HK-2 (cell line): ENCODE results near the gene KANSL1.
A peak's percentile ranks its signal among the peaks of the same experiment; 100 is the strongest.

Experiments
- DNase-seq: peaks from one replicate; pipeline ENCODE4 v3.0.0-alpha.2; 2018; ENCODE audit not compliant: unreplicated experiment

Gene KANSL1

DNA sequence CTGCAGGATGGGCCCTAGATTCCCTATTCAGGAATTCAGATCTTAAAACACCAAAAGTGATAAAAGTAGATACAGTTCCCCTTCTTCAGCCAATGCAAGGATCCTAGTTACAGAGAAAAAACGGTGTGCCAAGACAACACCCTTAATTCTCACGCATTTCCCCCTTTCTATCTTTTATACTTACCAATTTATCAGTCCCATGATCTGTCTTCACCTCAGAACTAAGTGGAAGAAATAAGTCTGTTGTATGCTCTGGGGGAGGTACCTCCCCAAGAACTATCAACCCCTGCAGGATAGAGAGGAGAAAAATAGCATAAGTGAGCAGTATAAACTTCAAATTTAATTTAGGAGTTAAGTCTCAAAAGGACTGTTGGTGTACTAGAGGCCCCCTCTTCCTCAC is 111.0 kb downstream of the KANSL1 start:
- no peak for DNase-seq

GRCh38 chr17:46081018-46081320 is 112.3 kb downstream of the KANSL1 start:
- no peak for DNase-seq

DNA sequence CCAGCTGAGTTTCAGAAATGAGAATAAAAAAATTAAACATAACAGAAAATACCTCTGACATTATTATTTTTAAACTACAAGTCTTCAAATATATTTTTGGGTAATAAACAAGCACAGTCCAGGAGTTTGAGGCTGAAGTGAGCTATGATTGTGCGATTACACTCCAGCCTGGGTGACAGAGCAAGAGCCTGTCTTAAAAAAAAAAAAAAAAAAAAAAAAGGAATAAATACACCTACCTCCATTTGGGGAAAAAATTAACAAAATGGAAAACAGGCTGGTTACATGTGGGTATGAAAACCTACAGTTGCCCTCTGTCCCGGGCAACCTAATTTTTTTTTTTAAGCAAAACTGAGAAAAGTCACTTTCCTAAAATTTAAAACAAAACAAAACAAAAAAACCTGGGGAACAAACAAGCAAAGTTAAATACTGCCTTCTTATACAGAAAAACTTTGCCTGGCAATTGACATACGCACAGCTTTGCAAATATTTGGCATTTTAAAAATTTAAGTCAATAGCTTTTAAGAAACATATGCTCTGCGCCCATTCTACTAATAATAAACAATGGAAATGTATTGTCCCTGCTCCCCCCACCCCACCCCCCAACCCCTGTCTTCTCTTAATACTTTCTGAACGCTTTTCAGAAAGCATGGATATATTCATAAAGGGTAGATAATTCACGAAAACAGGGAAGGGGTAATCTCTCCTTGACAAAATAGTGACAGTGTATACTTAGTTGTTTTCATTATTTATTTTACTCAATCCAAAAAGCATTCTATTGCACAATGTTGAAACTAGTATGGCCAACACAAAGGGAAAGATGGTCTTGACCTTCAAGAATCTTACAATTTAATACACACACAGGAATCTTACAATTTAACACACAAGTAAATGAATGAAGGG is 112.9 kb downstream of the KANSL1 start:
- no peak for DNase-seq

GRCh38 chr17:46078675-46079074 is 114.6 kb downstream of the KANSL1 start:
- DNase-seq, result no peak

- DNase-seq, result no peak
These were observed 118.7 kb downstream of the KANSL1 start for GRCh38 chr17:46074540-46074939.

- no peak for DNase-seq
These were observed 120.2 kb downstream of the KANSL1 start for GRCh38 chr17:46072998-46073397.

GRCh38 chr17:46071796-46072195 is 121.4 kb downstream of the KANSL1 start:
- no peak for DNase-seq

- no peak for DNase-seq
These were observed 128.8 kb downstream of the KANSL1 start for GRCh38 chr17:46064460-46064859.

- DNase-seq, result peak; percentile 36
These were observed 130.0 kb downstream of the KANSL1 start for GRCh38 chr17:46063241-46063640.

DNA sequence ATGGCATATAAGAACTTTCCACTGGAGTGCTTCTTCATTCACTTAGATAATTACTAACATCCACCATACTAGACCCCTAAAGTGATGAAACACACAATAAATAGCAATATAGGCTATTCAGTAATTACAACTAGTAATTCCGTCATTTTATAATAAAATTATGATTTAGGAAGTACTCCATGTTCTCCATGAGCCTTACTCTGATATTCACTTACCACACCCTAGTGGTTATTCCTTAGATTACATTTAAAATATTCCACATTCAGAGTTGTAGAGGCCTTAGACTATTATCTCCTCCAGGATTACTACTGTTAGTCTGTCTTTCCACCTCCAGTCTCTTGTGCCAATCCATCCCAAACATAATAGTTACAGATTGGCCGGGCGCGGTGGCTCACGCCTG is 131.8 kb downstream of the KANSL1 start:
- no peak for DNase-seq

DNA sequence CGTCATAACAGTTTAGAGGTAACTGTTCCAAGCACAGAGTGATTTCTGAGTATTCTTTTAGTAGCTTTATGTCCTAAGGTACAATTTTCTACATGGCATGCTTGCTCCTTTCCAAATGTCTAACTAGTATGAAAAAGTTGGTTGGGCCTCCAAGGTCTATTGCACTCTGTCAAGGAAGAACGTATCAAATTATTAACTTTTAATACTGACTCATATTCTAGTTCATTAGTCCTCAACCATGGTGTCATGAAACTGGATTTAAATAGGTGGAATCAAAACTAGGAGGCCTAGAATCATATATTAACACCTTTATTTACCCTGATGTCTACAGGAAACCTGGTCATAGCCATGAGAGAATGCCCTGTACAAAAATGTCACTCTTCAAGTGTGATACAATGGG is 132.8 kb downstream of the KANSL1 start:
- DNase-seq, result no peak

GRCh38 chr17:46059486-46059885 is 133.7 kb downstream of the KANSL1 start:
- no peak for DNase-seq

DNA sequence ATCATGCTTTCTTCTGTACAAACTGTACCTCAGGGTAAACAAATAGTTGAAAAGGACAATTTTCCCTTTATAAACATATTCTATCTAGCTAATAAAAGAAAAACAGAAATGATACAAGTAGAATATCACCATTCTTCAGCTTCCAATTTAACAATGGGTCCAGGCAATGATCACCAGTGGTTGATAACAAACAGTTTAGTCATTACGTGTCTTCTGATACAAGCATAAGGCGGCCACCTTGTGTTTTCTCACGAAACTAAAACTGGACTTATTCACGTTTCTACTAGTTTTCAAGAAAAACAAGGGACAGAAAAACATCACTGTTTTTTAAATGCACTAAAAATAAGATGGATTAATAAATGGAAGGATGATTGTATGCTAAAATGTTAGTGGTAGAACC is 135.9 kb downstream of the KANSL1 start:
- DNase-seq, result no peak

DNA sequence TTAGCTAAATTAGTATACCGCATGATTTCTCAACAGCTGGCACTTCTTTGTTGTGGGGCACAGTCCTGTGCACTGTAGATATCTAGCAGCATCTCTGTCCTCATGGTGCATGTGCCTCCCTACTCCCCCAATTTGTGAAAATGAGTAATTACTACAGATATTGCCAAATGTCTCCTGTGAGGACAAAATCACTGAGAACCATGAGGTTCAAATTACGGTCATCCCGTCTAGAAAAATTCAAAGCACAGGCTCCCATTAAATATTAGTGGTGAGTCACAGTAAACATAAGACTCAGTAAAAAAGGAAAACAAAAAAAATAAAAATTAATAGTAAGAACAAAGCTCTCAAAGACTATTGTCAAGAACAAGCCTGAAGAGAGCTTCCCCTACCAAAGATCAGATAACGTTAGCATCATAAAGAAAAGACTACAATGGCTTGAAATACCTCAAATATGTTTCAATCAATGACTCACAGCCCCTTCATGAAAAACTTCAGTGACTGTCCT is 136.4 kb downstream of the KANSL1 start:
- no peak for DNase-seq

DNA sequence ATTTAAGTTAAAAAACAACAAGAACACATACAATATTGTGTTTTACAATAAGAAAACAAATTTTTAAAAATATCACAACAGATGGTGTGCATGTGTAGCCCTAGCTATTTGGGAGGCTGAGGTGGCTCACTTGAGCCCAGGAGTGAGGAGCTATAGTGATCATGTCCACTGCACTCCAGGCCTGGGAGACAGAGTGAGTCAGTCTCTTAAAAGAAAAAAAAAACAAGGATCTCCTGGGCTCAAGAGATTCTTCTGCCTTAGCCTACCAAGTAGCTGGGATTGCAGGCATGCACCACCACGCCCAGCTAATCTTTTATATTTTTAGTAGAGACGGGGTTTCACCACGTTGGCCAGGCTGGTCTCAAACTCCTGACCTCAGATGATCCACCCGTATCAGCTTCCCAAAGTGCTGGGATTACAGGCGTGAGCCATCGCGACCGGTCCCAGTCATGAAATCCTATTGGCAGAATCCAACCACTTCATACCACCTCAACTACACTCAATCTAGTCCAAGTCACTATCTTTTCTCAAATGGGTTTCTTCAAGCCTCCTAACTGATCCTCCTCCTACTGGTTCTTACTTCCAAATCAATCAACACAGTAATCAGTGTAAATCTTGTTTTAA is 139.2 kb downstream of the KANSL1 start:
- no peak for DNase-seq

DNA sequence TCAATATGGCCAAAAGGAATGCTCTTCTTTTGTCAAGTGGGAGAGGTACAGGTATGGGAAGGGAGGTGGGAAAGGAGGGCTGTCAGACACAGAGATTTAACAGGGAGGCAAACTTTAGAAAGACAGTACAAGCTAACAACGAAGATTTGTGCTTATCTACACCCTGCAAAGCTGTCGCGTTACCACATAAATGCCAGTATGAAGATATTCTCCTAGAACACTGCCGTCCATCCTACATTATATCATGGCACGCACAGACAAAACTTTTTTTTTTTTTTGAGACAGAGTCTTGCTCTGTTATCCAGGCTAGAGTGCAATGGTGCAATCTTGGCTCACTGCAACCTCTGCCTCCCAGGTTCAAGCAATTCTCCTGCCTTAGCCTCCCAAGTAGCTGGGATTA is 143.6 kb downstream of the KANSL1 start:
- no peak for DNase-seq

GRCh38 chr17:46047856-46048255 is 145.4 kb downstream of the KANSL1 start:
- DNase-seq, result no peak

DNA sequence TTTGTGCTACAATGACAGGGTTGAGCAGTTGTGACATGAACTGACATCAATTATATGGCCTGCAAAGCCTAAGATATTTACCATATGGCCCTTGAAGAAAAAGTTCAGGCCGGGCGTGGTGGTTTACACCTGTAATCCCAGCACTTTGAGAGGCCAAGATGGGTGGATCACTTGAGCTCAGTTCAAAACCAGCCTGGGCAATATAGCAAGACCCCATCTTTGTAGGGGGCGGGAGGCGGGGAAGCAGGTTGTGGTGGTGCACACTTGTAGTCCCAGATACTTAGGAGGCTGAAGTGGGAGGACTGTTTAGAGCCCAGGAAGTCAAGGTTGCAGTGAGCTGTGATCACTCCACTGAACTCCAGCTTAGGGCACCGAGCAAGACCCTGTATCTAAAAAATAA is 145.8 kb downstream of the KANSL1 start:
- DNase-seq, result no peak

- no peak for DNase-seq
These were observed 146.3 kb downstream of the KANSL1 start for GRCh38 chr17:46046957-46047356.

- no peak for DNase-seq
These were observed 147.6 kb downstream of the KANSL1 start for GRCh38 chr17:46045639-46046038.

GRCh38 chr17:46044989-46045388 is 148.2 kb downstream of the KANSL1 start:
- DNase-seq, result no peak

DNA sequence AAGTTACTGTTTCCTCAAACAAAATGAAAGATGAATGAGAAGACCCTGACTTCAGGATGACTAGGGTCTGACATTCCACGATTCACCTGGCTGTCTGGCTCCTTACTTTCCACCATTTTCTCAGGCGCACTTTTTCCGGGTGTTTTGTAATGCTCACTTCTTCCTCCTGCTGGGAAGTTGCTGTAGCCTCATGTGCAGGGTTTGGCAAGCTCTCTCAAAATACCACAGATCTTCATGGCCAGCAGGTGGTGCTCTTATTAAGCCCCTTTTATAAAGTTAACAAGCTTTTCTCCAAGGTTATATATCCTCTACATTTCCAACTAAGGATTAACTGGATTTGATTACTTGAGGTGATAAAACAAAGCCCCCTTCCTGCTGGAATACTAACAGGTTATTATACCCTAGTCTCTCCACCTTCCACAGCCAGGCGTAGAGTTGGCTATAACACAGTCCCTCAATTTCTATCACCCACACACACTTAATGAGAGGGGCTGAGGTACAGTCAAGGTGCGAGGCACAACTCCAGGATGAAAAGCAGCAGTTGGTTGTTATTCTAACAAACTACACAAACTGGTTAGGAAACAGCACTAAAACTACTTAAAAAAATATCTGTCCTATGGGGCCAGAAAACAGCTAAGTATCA is 148.8 kb downstream of the KANSL1 start:
- DNase-seq, result peak; percentile 43

- DNase-seq, result no peak
These were observed 149.6 kb downstream of the KANSL1 start for GRCh38 chr17:46043606-46044005.
